GM18511 (cell line): ENCODE results near the gene TERT.

Experiments used
- ATAC-seq: cut with Tn5 transposase; IDR thresholded peaks from one replicate; pipeline ENCODE4 v1.9.1; 2021; ENCODE audit warnings: mild to moderate bottlenecking, moderate library complexity; ENCODE audit not compliant: unreplicated experiment

The TERT gene

GRCh38 chr5:1209896-1210776 lies 84.7 kb downstream of the TERT start:
- no peak for ATAC-seq

DNA sequence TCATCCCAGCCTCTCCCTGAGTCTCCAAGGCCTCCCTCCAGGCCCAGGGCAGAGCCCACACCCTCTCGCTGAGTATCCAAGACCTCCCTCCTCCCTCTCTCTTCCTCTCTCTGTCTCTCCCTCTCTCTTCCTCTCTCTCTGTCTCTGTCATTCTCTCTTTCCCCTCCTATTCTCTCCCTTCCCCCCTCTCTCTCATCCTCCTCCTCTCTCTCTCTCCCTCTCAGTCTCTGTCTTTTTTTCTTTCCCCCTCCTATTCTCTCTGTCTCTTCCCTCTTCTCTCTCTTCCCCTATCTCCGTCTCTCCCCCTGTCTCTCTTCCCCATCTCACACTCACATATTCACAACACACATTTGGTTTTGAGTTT lies 85.4 kb downstream of the TERT start:
- no peak for ATAC-seq

GRCh38 chr5:1208743-1209488 lies 86.0 kb downstream of the TERT start:
- no peak for ATAC-seq

DNA sequence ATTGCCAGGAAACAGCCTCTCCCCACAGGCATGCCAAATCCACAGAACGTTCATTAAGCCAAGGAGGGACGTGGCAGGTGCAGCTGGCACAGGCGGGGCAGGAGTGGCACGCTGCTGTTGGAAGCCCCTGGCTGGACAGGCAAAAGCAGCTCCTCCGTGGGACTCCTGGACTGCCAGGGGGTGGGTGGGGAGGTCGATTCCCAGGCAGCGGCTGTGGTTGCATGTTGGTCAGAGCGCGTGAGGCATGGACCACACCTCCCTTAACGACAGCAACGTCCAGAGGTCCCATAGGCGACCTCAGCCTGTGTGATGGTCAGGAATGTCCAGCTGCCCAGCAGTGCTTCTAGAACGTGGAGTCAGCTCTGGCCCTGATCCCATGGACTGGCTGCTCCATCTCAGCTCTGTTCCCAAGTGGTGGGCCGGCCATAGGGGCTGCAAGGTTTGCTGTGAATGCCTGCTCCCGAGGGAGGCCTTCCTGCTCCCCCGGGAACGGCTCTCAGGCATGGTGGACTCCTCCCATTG lies 86.6 kb downstream of the TERT start:
- ATAC-seq: no peak

DNA sequence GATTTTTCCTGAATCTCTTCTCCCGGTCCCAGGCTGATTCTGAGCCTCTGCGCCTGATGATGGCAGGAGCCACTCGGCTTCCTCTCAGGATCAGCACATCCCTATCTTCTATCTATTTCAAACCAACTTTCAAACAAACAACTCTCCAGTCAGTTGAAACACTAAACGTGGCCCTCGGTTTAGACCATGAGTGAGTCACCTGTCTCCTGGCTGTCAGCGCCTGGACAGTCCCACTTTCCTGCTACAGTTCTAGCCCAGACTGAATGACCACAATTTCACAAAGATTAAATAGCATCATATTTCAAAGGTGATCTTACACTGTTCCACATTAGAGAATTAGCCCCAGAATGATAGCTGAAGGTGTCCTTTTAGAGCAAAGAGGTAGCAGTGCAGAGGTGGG lies 87.3 kb downstream of the TERT start:
- no peak for ATAC-seq

GRCh38 chr5:1206521-1207412 lies 88.1 kb downstream of the TERT start:
- no peak for ATAC-seq

GRCh38 chr5:1205255-1206180 lies 89.3 kb downstream of the TERT start:
- no peak for ATAC-seq

GRCh38 chr5:1204693-1205242 lies 90.1 kb downstream of the TERT start:
- no peak for ATAC-seq

DNA sequence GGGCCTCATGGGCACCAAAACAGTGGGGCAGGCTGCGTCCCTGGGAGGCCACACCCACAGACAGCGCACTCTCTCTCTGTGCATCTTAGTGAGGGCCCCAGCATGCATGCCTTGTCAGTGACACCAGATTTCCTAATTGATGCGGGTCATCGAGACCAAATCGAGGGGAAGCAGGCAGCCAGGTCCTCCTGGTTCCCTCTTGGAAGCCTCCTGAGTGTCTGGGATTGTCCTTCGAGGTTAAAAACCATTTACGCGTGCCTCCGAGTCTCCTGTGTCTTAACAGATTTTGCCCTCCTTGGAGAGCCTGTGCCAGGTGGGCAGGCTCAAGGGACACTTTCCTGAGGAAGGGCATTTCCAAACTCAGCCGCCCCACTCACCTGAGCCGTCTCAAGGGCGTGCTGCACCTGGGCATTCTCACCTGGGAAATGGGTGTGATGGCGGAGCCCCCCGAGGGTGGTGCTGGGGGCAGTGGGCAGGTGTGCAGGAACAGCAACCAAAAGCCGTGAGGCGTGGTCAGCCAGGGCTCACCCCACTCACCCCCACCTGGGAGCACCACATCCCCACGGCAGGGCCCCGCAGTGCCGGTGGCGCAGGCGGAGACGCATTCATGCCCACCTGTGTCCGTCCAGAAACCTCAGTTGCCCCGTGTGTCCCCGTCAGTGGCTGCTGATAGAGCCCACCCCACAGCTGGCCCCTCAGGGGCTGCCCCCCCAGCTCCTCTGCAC lies 90.7 kb downstream of the TERT start:
- no peak for ATAC-seq

GRCh38 chr5:1203311-1203967 lies 91.4 kb downstream of the TERT start:
- no peak for ATAC-seq
